Upper lobe of right lung (tissue), 1 donor: ENCODE results near the gene CPN1. TPM values are rescaled to one million over a fixed set of nuclear protein-coding genes. Genes with fewer than 3 reads are reported as not detected.
A peak's percentile ranks its signal among the peaks of the same experiment; 100 is the strongest.

Experiments
- ATAC-seq: fragments of 200-7000 bp; cut with Tn5 transposase; one replicate; pipeline ENCODE4 v1.9.1; 2020; ENCODE audit warnings: mild to moderate bottlenecking, moderate library complexity
- DNase-seq: peaks from one replicate; pipeline ENCODE4 v3.0.0-alpha.2; 2020
- H3K27ac ChIP-seq: fragments of 200-600 bp; one replicate; pipeline ENCODE4 v1.8.0; 2022
- H3K27me3 ChIP-seq: fragments of 200-600 bp; one replicate; pipeline ENCODE4 v1.8.0; 2022; ENCODE audit warnings: mild to moderate bottlenecking
- H3K36me3 ChIP-seq: fragments of 200-600 bp; one replicate; pipeline ENCODE4 v1.8.0; 2022
- H3K4me1 ChIP-seq: fragments of 200-600 bp; one replicate; pipeline ENCODE4 v1.8.0; 2022
- H3K4me3 ChIP-seq: fragments of 200-600 bp; one replicate; pipeline ENCODE4 v1.8.0; 2022; ENCODE audit warnings: mild to moderate bottlenecking
- H3K9me3 ChIP-seq: fragments of 200-600 bp; one replicate; pipeline ENCODE4 v1.8.0; 2022
- intact Hi-C: fragments of 100-400 bp; cut with DNase I; formaldehyde crosslinking; loops from one replicate; pipeline ENCODE4 v1.11.0; 2022
- total RNA-seq: library from RNA; stranded (reverse); fragmentation: NEBNext Ultra II Directional; extraction: Animal tissue kit (Norgen Biotek cat#: 25700); gene quantifications from one replicate; pipeline ENCODE4 v1.2.1, GENCODE V29; 2021
- TF ChIP-seq, protein P1 (sequence below): fragments of 200-600 bp; IDR thresholded peaks from one replicate; pipeline ENCODE4 v1.8.0; 2022; ENCODE audit warnings: antibody characterized with exemption
- donor health status: DM: no; HTN: yes; CAD: no; lungs with severe emphysema.

The CPN1 gene
- total RNA-seq, 1 donor from 2014 or later: not detected

DNA sequence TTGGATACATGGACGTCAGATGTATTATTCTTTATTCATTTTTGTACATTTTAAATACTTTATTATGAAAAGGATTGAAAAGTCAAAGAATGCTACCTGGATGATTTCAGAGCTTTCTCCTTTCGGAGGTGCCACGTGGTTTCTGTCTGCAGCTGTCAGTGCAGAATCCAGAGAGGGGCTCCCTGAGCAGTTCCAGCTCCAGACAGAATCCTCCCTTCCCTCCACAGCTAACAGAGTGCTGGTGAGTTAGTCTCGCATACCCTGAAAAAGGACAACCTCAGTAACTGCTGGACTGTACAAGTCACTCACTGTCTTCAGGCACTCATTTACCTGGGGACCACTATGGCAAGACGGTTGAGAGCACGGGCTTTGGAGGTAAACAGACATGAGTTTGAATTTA is 82.8 kb downstream of the CPN1 start:
- TF ChIP-seq, protein P1, sequence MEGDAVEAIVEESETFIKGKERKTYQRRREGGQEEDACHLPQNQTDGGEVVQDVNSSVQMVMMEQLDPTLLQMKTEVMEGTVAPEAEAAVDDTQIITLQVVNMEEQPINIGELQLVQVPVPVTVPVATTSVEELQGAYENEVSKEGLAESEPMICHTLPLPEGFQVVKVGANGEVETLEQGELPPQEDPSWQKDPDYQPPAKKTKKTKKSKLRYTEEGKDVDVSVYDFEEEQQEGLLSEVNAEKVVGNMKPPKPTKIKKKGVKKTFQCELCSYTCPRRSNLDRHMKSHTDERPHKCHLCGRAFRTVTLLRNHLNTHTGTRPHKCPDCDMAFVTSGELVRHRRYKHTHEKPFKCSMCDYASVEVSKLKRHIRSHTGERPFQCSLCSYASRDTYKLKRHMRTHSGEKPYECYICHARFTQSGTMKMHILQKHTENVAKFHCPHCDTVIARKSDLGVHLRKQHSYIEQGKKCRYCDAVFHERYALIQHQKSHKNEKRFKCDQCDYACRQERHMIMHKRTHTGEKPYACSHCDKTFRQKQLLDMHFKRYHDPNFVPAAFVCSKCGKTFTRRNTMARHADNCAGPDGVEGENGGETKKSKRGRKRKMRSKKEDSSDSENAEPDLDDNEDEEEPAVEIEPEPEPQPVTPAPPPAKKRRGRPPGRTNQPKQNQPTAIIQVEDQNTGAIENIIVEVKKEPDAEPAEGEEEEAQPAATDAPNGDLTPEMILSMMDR: no peak
- Histone ChIP-seq H3K36me3 (no peaks in the 10 kb centered on the region), H3K27me3 (no peaks in the 10 kb centered on the region), H3K4me1 (peaks cover 25% of the 10 kb centered on the region), H3K9me3 (no peaks in the 10 kb centered on the region), H3K27ac (no peak overlapping the region), H3K4me3 (no peak overlapping the region)
- DNase-seq (no peak), ATAC-seq (no peak)
- intact Hi-C loops: no loop called here

DNA sequence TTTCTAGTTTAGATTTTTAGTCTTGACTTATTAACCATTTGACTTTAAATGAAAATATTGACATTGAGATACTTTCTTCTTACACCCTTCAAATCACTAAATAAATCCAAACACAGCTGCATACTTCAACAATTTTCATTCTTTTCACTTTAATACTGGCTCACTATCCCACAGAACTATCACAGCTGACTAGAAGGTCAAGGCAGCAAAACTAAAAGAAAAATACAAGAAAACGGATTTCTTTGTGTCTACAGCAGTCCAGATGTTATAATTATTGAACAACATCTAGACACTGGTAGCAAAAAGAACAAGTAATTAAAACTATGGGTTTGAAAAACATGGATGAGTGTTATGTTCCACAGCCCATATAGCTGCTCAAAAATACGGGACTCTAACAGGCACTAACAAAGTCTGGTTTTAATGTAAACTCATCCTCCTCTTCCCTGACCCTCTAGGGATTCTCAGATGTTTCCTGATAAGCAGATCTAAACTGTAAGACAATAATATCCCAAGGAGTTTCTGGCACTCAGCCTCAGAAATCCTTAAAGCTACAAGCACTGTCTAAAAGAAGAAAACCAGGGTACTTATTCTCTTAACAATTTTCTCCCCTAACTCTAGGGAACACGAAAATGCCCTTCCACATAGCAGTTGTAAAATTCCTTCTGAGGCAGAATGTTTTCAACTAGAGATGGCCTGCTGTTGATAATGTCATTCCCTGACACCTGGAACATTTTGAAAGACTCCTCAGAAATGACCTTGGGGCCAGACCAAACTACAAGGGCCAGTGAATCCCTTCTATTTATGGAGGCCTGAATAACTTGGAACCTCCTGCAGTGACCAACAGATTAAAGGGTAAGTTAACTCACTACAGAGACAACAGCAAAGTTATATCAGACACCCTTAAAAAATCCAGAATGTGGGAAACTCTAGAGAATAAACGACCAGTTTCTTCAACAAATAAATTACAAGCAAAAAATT is 84.7 kb downstream of the CPN1 start:
- H3K4me3 ChIP-seq: no peak overlapping the region
- no peak overlapping the region for H3K27ac ChIP-seq
- peaks cover 32% of the 10 kb centered on the region for H3K4me1 ChIP-seq
- DNase-seq (no peak), ATAC-seq (no peak)
- no peaks in the 10 kb centered on the region for H3K27me3 ChIP-seq
- no peaks in the 10 kb centered on the region for H3K9me3 ChIP-seq
- H3K36me3 ChIP-seq: no peaks in the 10 kb centered on the region
- TF ChIP-seq, protein P1: no peak
- intact Hi-C loops: no loop called here

- ATAC-seq (no peak), DNase-seq (no peak)
- intact Hi-C loops: no loop called here
- no peak overlapping the region for H3K27ac ChIP-seq
- H3K4me3 ChIP-seq: no peak overlapping the region
- no peaks in the 10 kb centered on the region for H3K36me3 ChIP-seq
- no peaks in the 10 kb centered on the region for H3K9me3 ChIP-seq
- TF ChIP-seq, protein P1: no peak
- peaks cover 32% of the 10 kb centered on the region for H3K4me1 ChIP-seq
- H3K27me3 ChIP-seq: no peaks in the 10 kb centered on the region
These were observed 86.0 kb downstream of the CPN1 start for GRCh38 chr10:99995713-99996112.

DNA sequence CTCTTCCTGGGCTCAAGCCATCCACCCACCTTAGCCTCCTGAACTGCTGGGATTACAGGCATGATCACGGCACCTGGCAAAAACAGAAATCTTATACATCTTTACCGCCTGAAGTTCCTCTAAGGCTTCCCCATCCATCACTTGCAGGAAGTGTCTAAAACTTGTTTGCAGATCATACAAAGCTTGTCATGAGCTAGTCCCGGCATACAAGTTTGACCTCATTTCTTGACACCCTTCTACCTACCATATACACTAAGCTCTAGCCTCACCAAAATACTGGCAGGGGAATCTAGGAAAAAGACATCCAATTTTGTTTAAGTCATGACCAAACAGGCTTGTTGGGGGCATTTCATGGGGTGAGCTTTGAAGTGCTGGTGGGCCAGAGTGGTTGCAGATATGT is 86.4 kb downstream of the CPN1 start:
- ATAC-seq (no peak), DNase-seq (no peak)
- TF ChIP-seq, protein P1: no peak
- H3K27ac ChIP-seq: no peak overlapping the region
- intact Hi-C loops: no loop called here
- no peaks in the 10 kb centered on the region for H3K9me3 ChIP-seq
- peaks cover 32% of the 10 kb centered on the region for H3K4me1 ChIP-seq
- no peaks in the 10 kb centered on the region for H3K36me3 ChIP-seq
- H3K27me3 ChIP-seq: no peaks in the 10 kb centered on the region
- H3K4me3 ChIP-seq: no peak overlapping the region

GRCh38 chr10:99994801-99995200 is 86.9 kb downstream of the CPN1 start:
- TF ChIP-seq, protein P1: no peak
- H3K4me1 ChIP-seq: peaks cover 32% of the 10 kb centered on the region
- intact Hi-C loops: no loop called here
- no peaks in the 10 kb centered on the region for H3K27me3 ChIP-seq
- H3K27ac ChIP-seq: peak overlapping the region; percentile 12
- DNase-seq (no peak), ATAC-seq (no peak)
- H3K9me3 ChIP-seq: no peaks in the 10 kb centered on the region
- H3K4me3 ChIP-seq: no peak overlapping the region
- H3K36me3 ChIP-seq: no peaks in the 10 kb centered on the region
